Ovary (tissue), 9 donors: ENCODE results near the gene CCDC150. TPM values are rescaled to one million over a fixed set of nuclear protein-coding genes. Genes with fewer than 3 reads are reported as not detected.
"Not testable (repeated sequence)": the region's sequence is repeated elsewhere in the genome, so short reads cannot be mapped to it uniquely, and the experiment has no call there.

Experiments
- DNase-seq, 5 donors: peaks; one replicate each; pipeline ENCODE4 v3.0.0-alpha.2; 2019 to 2020
- H3K27ac ChIP-seq, 2 donors: fragments of 200-600 bp; one replicate each; pipeline versions ENCODE4 v1.5.1 to v1.8.0; 2019 to 2022
- H3K27me3 ChIP-seq: fragments of 200-600 bp; one replicate; pipeline ENCODE4 v1.8.0; 2022
- H3K36me3 ChIP-seq: fragments of 200-600 bp; sonication (generic); one replicate; pipeline ENCODE4 v1.5.1; 2019
- H3K4me1 ChIP-seq: one replicate; pipeline ENCODE4 v1.8.1; 2013; ENCODE audit warnings: mild to moderate bottlenecking, moderate library complexity; ENCODE audit not compliant: insufficient read depth
- H3K4me3 ChIP-seq: fragments of 200-600 bp; sonication (generic); one replicate; pipeline ENCODE4 v1.5.1; 2017
- H3K9me3 ChIP-seq, 2 donors: fragments of 200-600 bp in 1 of 2; sonication (generic) in 1 of 2; one replicate each; pipeline versions ENCODE4 v1.5.1 to v1.8.1; 2013 to 2019; ENCODE audit warnings: mild to moderate bottlenecking in 1 of 2, moderate library complexity in 1 of 2
- CTCF ChIP-seq, 3 donors: fragments of 450-650 bp in 2 of 3; fragments of 200-600 bp in 1 of 3; IDR thresholded peaks; one replicate each; pipeline versions ENCODE4 v1.5.1 to v1.8.0; 2016 to 2022; ENCODE audit warnings: antibody characterized with exemption in 3 of 3, mild to moderate bottlenecking in 1 of 3
- EP300 ChIP-seq: sonication (generic); formaldehyde crosslinking; IDR thresholded peaks from one replicate; pipeline ENCODE4 v1.6.1; 2017; ENCODE audit warnings: antibody characterized with exemption
- POLR2A ChIP-seq: fragments of 450-650 bp; IDR thresholded peaks from one replicate; pipeline ENCODE4 v1.6.1; 2017; ENCODE audit warnings: antibody characterized with exemption, mild to moderate bottlenecking, moderate library complexity
- WGBS, 3 donors: extraction: QIAGEN DNeasy Blood & Tissue Kit in 1 of 3; methylation state at CpG; one replicate each; pipeline versions ENCODE4 v1.1.5 to v1.1.7; 2013 to 2017; 5-methylcytosine and 5-hydroxymethylcytosine counted together
- intact Hi-C, 4 donors: fragments of 100-400 bp; cut with DNase I; formaldehyde crosslinking; loops; one replicate each; pipeline versions ENCODE4 v1.11.0 to v1.15.1; 2022 to 2023
- polyA plus RNA-seq, 2 donors: library from polyadenylated mRNA; stranded (reverse); fragments of 200-250 nt in 1 of 2; fragments of 350-450 nt in 1 of 2; fragmentation: Illumina TruSeq in 1 of 2; extraction: RNeasy Lipid Tissue Mini Kit (QIAGEN cat#74804) in 1 of 2; gene quantifications; one replicate each; pipeline ENCODE4 v1.2.3, GENCODE V29; 2013 to 2014
- total RNA-seq, 7 donors: library from RNA; depleted of rRNA in 2 of 7; stranded (reverse); fragments of >200 nt in 2 of 7; fragmentation: NEBNext Ultra II Directional in 3 of 7; extraction: Animal tissue kit (Norgen Biotek cat#: 25700) in 3 of 7; gene quantifications; one replicate each; pipeline versions ENCODE4 v1.1.0 to v1.2.4, GENCODE V29; 2016 to 2023
- donor health status: DM: no; HTN: no; CAD: no; lungs with moderate emphysema.
- donor health status: DM: no; HTN: no; CAD: no.
- donor health status: Bipolar disorder and iron deficiency.
- donor health status: DM: yes; HTN: yes; CAD: no.
- donor health status: DM: no; HTN: no; CAD: no.
- donor health status: DM: yes; HTN: yes; CAD: no.

CCDC150 gene
- total and polyA plus RNA-seq, 9 donors = 0.25 to 3.5 (median 1.1) TPM

GRCh38 chr2:196702641-196703040 lies 63.1 kb downstream of the CCDC150 start:
- no peaks in the 10 kb centered on the region for H3K27me3 ChIP-seq
- WGBS, 3 donors = 86 to 93% (median 92%) methylated on average over 2 of the region's 2 CpGs
- H3K36me3 ChIP-seq = no peaks in the 10 kb centered on the region
- intact Hi-C loops = no loop called here
- no peak overlapping the region for H3K27ac ChIP-seq
- H3K4me3 ChIP-seq = no peak overlapping the region
- TF ChIP-seq EP300 = no peak
- no peak for TF ChIP-seq CTCF (IDR thresholded peaks at IDR 0.05)
- no peak for TF ChIP-seq POLR2A
- no peaks in the 10 kb centered on the region for H3K9me3 ChIP-seq
- no peaks in the 10 kb centered on the region for H3K4me1 ChIP-seq
- no peak for DNase-seq

- H3K27ac ChIP-seq = no peak overlapping the region
- DNase-seq = no peak
- intact Hi-C loops = no loop called here
Observed at GRCh38 chr2:196703695-196704094, 64.2 kb downstream of the CCDC150 start.

GRCh38 chr2:196710056-196710455 lies 70.5 kb downstream of the CCDC150 start:
- 95 to 96% (median 96%) methylated on average over 10 of the region's 10 CpGs for WGBS, 3 donors
- H3K27ac ChIP-seq, DNase-seq, H3K27me3 ChIP-seq, intact Hi-C loops, H3K4me3 ChIP-seq, H3K9me3 ChIP-seq, H3K36me3 ChIP-seq, H3K4me1 ChIP-seq: not testable (repeated sequence)

More at GRCh38 chr2:196703695-196704094, 64.2 kb downstream of the CCDC150 start:
- Histone ChIP-seq H3K9me3 (no peaks in the 10 kb centered on the region), H3K36me3 (no peaks in the 10 kb centered on the region), H3K4me1 (no peaks in the 10 kb centered on the region), H3K4me3 (no peak overlapping the region), H3K27me3 (no peaks in the 10 kb centered on the region)
- no peak for TF ChIP-seq EP300
- no peak for TF ChIP-seq POLR2A
- TF ChIP-seq CTCF (IDR thresholded peaks at IDR 0.05) = no peak

GRCh38 chr2:196711625-196712024 lies 72.1 kb downstream of the CCDC150 start:
- Histone ChIP-seq H3K36me3 (no peaks in the 10 kb centered on the region), H3K9me3 (no peaks in the 10 kb centered on the region), H3K4me3 (no peak overlapping the region), H3K4me1 (no peaks in the 10 kb centered on the region), H3K27me3 (no peaks in the 10 kb centered on the region), H3K27ac (no peak overlapping the region)
- intact Hi-C loops = no loop called here
- TF ChIP-seq CTCF (IDR thresholded peaks at IDR 0.05) (no peak), EP300 (no peak), POLR2A (no peak)
- DNase-seq = no peak

- H3K27ac ChIP-seq = no peak overlapping the region
- H3K4me3 ChIP-seq = no peak overlapping the region
- intact Hi-C loops = no loop called here
- no peak for TF ChIP-seq POLR2A
- no peak for TF ChIP-seq CTCF (IDR thresholded peaks at IDR 0.05)
- TF ChIP-seq EP300 = no peak
- WGBS, 3 donors = 87 to 95% (median 88%) methylated on average over 2 of the region's 2 CpGs
- no peaks in the 10 kb centered on the region for H3K9me3 ChIP-seq
- H3K27me3 ChIP-seq = no peaks in the 10 kb centered on the region
- no peaks in the 10 kb centered on the region for H3K36me3 ChIP-seq
- no peaks in the 10 kb centered on the region for H3K4me1 ChIP-seq
- no peak for DNase-seq
Observed at GRCh38 chr2:196712867-196713266, 73.4 kb downstream of the CCDC150 start.
